AG04449 (cell line): ENCODE results near the gene OTOS.

Source experiments
- CTCF ChIA-PET: fragments of 350-600 bp; formaldehyde crosslinking; extraction: SDS; loops from one replicate; lab custom pipeline; 2021; ENCODE audit warnings: antibody characterized with exemption; lab: Yijun Ruan, JAX
- POLR2A ChIA-PET: fragments of 400-600, 350-600 bp; formaldehyde crosslinking; extraction: SDS; loops from one replicate; lab custom pipeline; 2020; ENCODE audit warnings: antibody characterized with exemption, inconsistent platforms; lab: Yijun Ruan, JAX
- DNase-seq: peaks from one replicate; pipeline ENCODE4 v3.0.0-alpha.2; 2010; ENCODE audit warnings: low read depth, low spot score
- H3K4me3 ChIP-seq: 2 replicates; pipeline ENCODE4 v1.5.1; 2011; ENCODE audit warnings: low read depth, mild to moderate bottlenecking, control low read depth, low read length
- CTCF ChIP-seq: IDR thresholded peaks from one replicate; pipeline ENCODE4 v1.5.1; 2011; ENCODE audit warnings: mild to moderate bottlenecking, moderate library complexity, low read length, control low read depth, inconsistent platforms; ENCODE audit not compliant: insufficient read depth; ENCODE audit errors: missing control alignments

The OTOS gene

GRCh38 chr2:240146141-240146561 lies 5.7 kb upstream of the OTOS start:
- ChIA-PET POLR2A (no interaction called here), CTCF (interaction anchor here (0.9 to 9.6 kb wide), 7 partner anchors 16 to 131 kb away, joined by 3 to 227 read pairs (median 3); no protein-coding TSS in a partner anchor)
- no peak for DNase-seq
- no peak overlapping the region for H3K4me3 ChIP-seq
- TF ChIP-seq CTCF, result no peak

- no peak overlapping the region for H3K4me3 ChIP-seq
- ChIA-PET CTCF (interaction anchor here (0.6 to 9.6 kb wide), 9 partner anchors 16 to 370 kb away, joined by 3 to 227 read pairs (median 3); no protein-coding TSS in a partner anchor), POLR2A (interaction anchor here (0.5 kb wide), 1 partner anchor 741 kb away, joined by 3 read pairs; no protein-coding TSS in a partner anchor)
- no peak for TF ChIP-seq CTCF
- DNase-seq, result no peak
Measured at GRCh38 chr2:240145461-240145860, 5.0 kb upstream of the OTOS start.

DNA sequence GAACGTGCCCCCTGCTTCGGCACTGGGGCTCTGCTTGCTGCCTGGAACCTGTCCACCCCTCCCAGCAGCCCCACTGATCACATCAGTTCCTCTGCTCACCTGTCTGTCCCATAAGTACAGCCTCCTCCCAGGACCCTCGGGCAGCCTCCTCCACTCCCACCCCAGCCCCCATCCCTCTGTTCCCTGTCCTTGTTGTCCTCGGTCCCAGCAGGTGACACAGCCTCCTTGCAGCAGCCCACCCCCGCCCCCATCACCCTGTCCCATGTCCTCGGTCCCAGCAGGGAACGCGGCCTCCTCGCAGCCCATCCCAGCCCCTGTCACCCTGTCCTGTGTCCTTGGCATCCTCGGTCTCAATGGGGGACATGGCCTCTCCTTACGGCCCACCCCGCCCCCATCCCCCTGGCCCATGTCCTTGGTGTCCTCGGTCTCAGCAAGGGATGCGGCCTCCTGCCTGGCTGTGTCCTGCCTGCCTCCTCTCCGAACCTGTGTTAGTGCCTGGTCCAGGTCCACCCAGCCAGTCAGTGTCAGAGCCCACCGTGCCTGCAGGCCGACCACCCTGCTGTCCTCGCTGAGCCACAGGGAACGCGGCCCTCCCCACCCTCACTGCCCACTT lies 4.3 kb upstream of the OTOS start:
- TF ChIP-seq CTCF, result no peak
- H3K4me3 ChIP-seq, result no peak overlapping the region
- DNase-seq, result no peak
- ChIA-PET POLR2A (interaction anchor here (0.5 kb wide), 1 partner anchor 741 kb away, joined by 3 read pairs; no protein-coding TSS in a partner anchor), CTCF (interaction anchor here (0.6 to 9.6 kb wide), 23 partner anchors 7 to 371 kb away, joined by 3 to 227 read pairs (median 7); partner anchors contain the start of gene NDUFA10)

- CTCF ChIA-PET, result interaction anchor here (0.7 to 9.6 kb wide), 32 partner anchors 8 to 1777 kb away, joined by 3 to 227 read pairs (median 4); partner anchors contain the start of gene NDUFA10
- no peak for DNase-seq
- H3K4me3 ChIP-seq, result no peak overlapping the region
- peak; percentile 97 for TF ChIP-seq CTCF
- POLR2A ChIA-PET, result no interaction called here
Measured at GRCh38 chr2:240143801-240144648, 3.6 kb upstream of the OTOS start.

- TF ChIP-seq CTCF, result no peak
- no peak overlapping the region for H3K4me3 ChIP-seq
- POLR2A ChIA-PET, result no interaction called here
- DNase-seq, result no peak
- CTCF ChIA-PET, result interaction anchor here (0.7 to 9.6 kb wide), 31 partner anchors 9 to 1776 kb away, joined by 3 to 227 read pairs (median 4); partner anchors contain the start of gene NDUFA10
Measured at GRCh38 chr2:240143276-240143675, 2.8 kb upstream of the OTOS start.
